K562 (cell line): Measurements from ENCODE around the gene ODC1. TPM values are rescaled to one million over a fixed set of nuclear protein-coding genes. Genes with fewer than 3 reads are reported as not detected.

Source experiments
- BDP1 ChIP-seq: IDR thresholded peaks from 3 replicates; pipeline ENCODE4 v1.6.1; 2011; ENCODE audit not compliant: insufficient read length, insufficient read depth
- BMI1 ChIP-seq: fragments of 150-350 bp; IDR thresholded peaks from 2 replicates; pipeline ENCODE4 v1.6.1; 2014; ENCODE audit warnings: low read length
- MGA ChIP-seq: fragments of 450-650 bp; IDR thresholded peaks from 2 replicates; pipeline ENCODE4 v1.6.1; 2016; ENCODE audit warnings: mild to moderate bottlenecking, moderate library complexity
- MIER1 ChIP-seq: fragments of 450-650 bp; IDR thresholded peaks from 2 replicates; pipeline ENCODE4 v1.6.1; 2016; ENCODE audit warnings: antibody characterized with exemption, mild to moderate bottlenecking, low read depth
- RNF2 ChIP-seq: sonication (generic); IDR thresholded peaks from 2 replicates; pipeline ENCODE4 v1.6.1; 2016
- TSHZ1 ChIP-seq: fragments of 250-450 bp; sonication (Bioruptor Pico); IDR thresholded peaks from 2 replicates; pipeline ENCODE4 v1.4.0; 2020; ENCODE audit warnings: mild to moderate bottlenecking, moderate library complexity
- ZBTB2 ChIP-seq: fragments of 450-650 bp; IDR thresholded peaks from 2 replicates; pipeline ENCODE4 v1.6.1; 2016; ENCODE audit warnings: antibody characterized with exemption
- ZKSCAN8 ChIP-seq: fragments of 200-800 bp; sonication (Bioruptor generic); IDR thresholded peaks from 2 replicates; pipeline ENCODE4 v1.6.1; 2016; ENCODE audit warnings: missing genetic modification characterization, missing compliant biosample characterization
- ZNF583 ChIP-seq: fragments of 250-450 bp; sonication (Bioruptor Pico); IDR thresholded peaks from 2 replicates; pipeline ENCODE4 v1.4.0; 2020
- ZNF584 ChIP-seq: fragments of 200-800 bp; sonication (Bioruptor generic); IDR thresholded peaks from 2 replicates; pipeline ENCODE4 v1.6.1; 2016; ENCODE audit warnings: low read depth, mild to moderate bottlenecking, missing genetic modification characterization, missing compliant biosample characterization
- polyA plus RNA-seq, 8 experiments: library from polyadenylated mRNA; depleted of rRNA in 4 of 8; stranded (reverse) in 5 of 8; unstranded in 3 of 8; fragments of >200 nt; fragmentation: Nextera tagmentation in 2 of 8; fragmentation: Illumina TruSeq in 1 of 8; extraction: Ambion mirVana in 2 of 8; extraction: Trizol in 1 of 8; gene quantifications; 2 replicates each; pipeline versions ENCODE4 v1.2.1 to v1.2.3, GENCODE V29; 2011 to 2014; ENCODE audit warnings: inconsistent platforms in 1 of 8, missing spikeins in 1 of 8
- total RNA-seq, 7 experiments: library from RNA; depleted of rRNA in 6 of 7; stranded (reverse); fragments of >200 nt in 6 of 7; fragmentation: Illumina TruSeq in 2 of 7; extraction: Trizol in 2 of 7; gene quantifications; 2 replicates each; pipeline versions ENCODE4 v1.2.1 to v1.2.3, GENCODE V29; 2011 to 2021; ENCODE audit warnings: low replicate concordance in 1 of 7

The ODC1 gene
- total and polyA plus RNA-seq, 9 of the 15 experiments (the other 6 are each of a cell fraction or from before 2014, with no cell fraction given), result 142 to 563 (median 457) TPM

GRCh38 chr2:10480359-10480949 is 32.3 kb upstream of the ODC1 start (continued):
- TF ChIP-seq MGA, result 0 out of 2 replicates have a peak, but pooled peaks have one; percentile 10
- no peak for TF ChIP-seq ZNF583 (CRISPR knock-in tag)
- TF ChIP-seq RNF2, result no peak
- no peak for TF ChIP-seq BDP1
- peak; percentile 63; the same call in 1 of the 2 replicates for TF ChIP-seq ZBTB2
- no peak for TF ChIP-seq ZNF584 (CRISPR knock-in tag)
- TF ChIP-seq MIER1, result no peak
- TF ChIP-seq BMI1, result no peak
- TF ChIP-seq TSHZ1 (CRISPR knock-in tag), result no peak
- no peak for TF ChIP-seq ZKSCAN8 (CRISPR knock-in tag)
